H1 (cell line): ENCODE measurements around the gene ANXA8. TPM values are rescaled to one million over a fixed set of nuclear protein-coding genes. Genes with fewer than 3 reads are reported as not detected.

Source experiments
- CTCF ChIA-PET: fragments of 300-600 bp; sonication (Branson Sonifier 250); formaldehyde crosslinking; loops from one replicate; lab custom pipeline; 2021; ENCODE audit not compliant: partially characterized antibody; lab: Charles Lee
- POLR2A ChIA-PET: fragments of 300-600 bp; sonication (Branson Sonifier 250); formaldehyde crosslinking; loops from one replicate; lab custom pipeline; 2021; ENCODE audit warnings: inconsistent platforms; ENCODE audit not compliant: partially characterized antibody; lab: Charles Lee
- DNase-seq, 2 experiments: peaks; one replicate each; pipeline versions ENCODE4 v3.0.0 to v3.0.0-alpha.2; 2010 to 2022; ENCODE audit warnings: low spot score in 2 of 2, low read depth in 1 of 2, mixed read lengths in 1 of 2
- FAIRE-seq: peaks from 2 replicates; lab custom pipeline; 2011; peaks lifted over from hg19 to GRCh38; lab: Jason Lieb, UNC
- H2AFZ ChIP-seq: 2 replicates; pipeline ENCODE4 v1.8.1; 2012; ENCODE audit warnings: low read length, inconsistent platforms
- H2AK5ac ChIP-seq: 2 replicates; pipeline ENCODE4 v1.6.1; 2013; ENCODE audit warnings: low read depth, low read length
- H2BK120ac ChIP-seq: replicated peaks from 2 replicates; pipeline ENCODE3; 2013; ENCODE audit warnings: low read depth, low read length, inconsistent platforms
- H2BK12ac ChIP-seq: 2 replicates; pipeline ENCODE4 v1.6.1; 2013; ENCODE audit warnings: low read depth, low read length
- H2BK15ac ChIP-seq: 2 replicates; pipeline ENCODE4 v1.6.1; 2013; ENCODE audit warnings: low read length
- H2BK20ac ChIP-seq: 2 replicates; pipeline ENCODE4 v1.6.1; 2013; ENCODE audit warnings: low read length
- H2BK5ac ChIP-seq: 2 replicates; pipeline ENCODE4 v1.6.1; 2013; ENCODE audit warnings: low read depth, low read length
- H3K14ac ChIP-seq: 2 replicates; pipeline ENCODE4 v1.6.1; 2013; ENCODE audit warnings: inconsistent platforms; ENCODE audit not compliant: insufficient read length
- H3K18ac ChIP-seq: 2 replicates; pipeline ENCODE4 v1.6.1; 2013; ENCODE audit warnings: low read length; ENCODE audit errors: extremely low read depth
- H3K23ac ChIP-seq: 2 replicates; pipeline ENCODE4 v1.6.1; 2013; ENCODE audit warnings: inconsistent platforms; ENCODE audit not compliant: insufficient read length
- H3K23me2 ChIP-seq: 2 replicates; pipeline ENCODE4 v1.6.1; 2013; ENCODE audit warnings: low read depth, low read length
- H3K27ac ChIP-seq: 2 replicates; pipeline ENCODE4 v1.6.1; 2011; ENCODE audit warnings: low read depth, low read length, inconsistent platforms
- H3K27me3 ChIP-seq, 4 experiments: replicated peaks in 1 of 4; 1 replicate in 1 of 4; 2 replicates in 3 of 4; pipeline versions ENCODE4 v1.6.1 to v1.8.1; 2011 to 2013; ENCODE audit warnings: low read length in 3 of 4, mild to moderate bottlenecking in 3 of 4, inconsistent platforms in 2 of 4, mixed read lengths in 2 of 4, moderate library complexity in 1 of 4; ENCODE audit not compliant: control insufficient read depth in 3 of 4, insufficient read depth in 3 of 4; ENCODE audit errors: extremely low read depth in 1 of 4
- H3K36me3 ChIP-seq, 4 experiments: 2 replicates each; pipeline versions ENCODE4 v1.6.1 to v1.8.1; 2011 to 2013; ENCODE audit warnings: mild to moderate bottlenecking in 4 of 4, low read length in 3 of 4, moderate library complexity in 2 of 4, control low read depth in 1 of 4, inconsistent platforms in 1 of 4; ENCODE audit not compliant: insufficient read depth in 4 of 4, control insufficient read depth in 2 of 4
- H3K4ac ChIP-seq: replicated peaks from 2 replicates; pipeline ENCODE3; 2013; ENCODE audit warnings: low read length, low read depth, mixed read lengths, inconsistent platforms; ENCODE audit not compliant: insufficient read length
- H3K4me1 ChIP-seq, 4 experiments: replicated peaks in 1 of 4; 1 replicate in 1 of 4; 2 replicates in 3 of 4; pipeline versions ENCODE4 v1.6.1 to v1.8.1; 2011 to 2013; ENCODE audit warnings: low read length in 3 of 4, inconsistent platforms in 2 of 4, mixed read lengths in 1 of 4; ENCODE audit not compliant: insufficient read depth in 4 of 4, control insufficient read depth in 3 of 4
- H3K4me2 ChIP-seq, 2 experiments: 2 replicates each; pipeline versions ENCODE4 v1.6.1 to v1.8.1; 2011 to 2013; ENCODE audit warnings: low read depth in 2 of 2, low read length in 2 of 2, control low read depth in 1 of 2, inconsistent platforms in 1 of 2, mild to moderate bottlenecking in 1 of 2; ENCODE audit not compliant: insufficient read depth in 1 of 2
- H3K4me3 ChIP-seq, 4 experiments: fragments of 200-600, 300-600 bp in 1 of 4; sonication (generic), shearing (Covaris generic), sonication (Bioruptor Twin) in 1 of 4; 2 replicates each; pipeline versions ENCODE4 v1.5.1 to v1.8.1; 2011 to 2016; ENCODE audit warnings: low read length in 4 of 4, low read depth in 3 of 4, control low read depth in 2 of 4, inconsistent platforms in 2 of 4, mild to moderate bottlenecking in 2 of 4, mixed read lengths in 1 of 4, moderate library complexity in 1 of 4; ENCODE audit not compliant: insufficient read depth in 2 of 4; ENCODE audit errors: extremely low read depth in 1 of 4
- H3K56ac ChIP-seq: replicated peaks from 2 replicates; pipeline ENCODE3; 2013; ENCODE audit warnings: low read depth, mild to moderate bottlenecking, mixed read lengths, low read length, inconsistent platforms; ENCODE audit not compliant: insufficient read length
- H3K79me1 ChIP-seq: 2 replicates; pipeline ENCODE4 v1.6.1; 2013; ENCODE audit warnings: low read depth, low read length, control low read depth
- H3K79me2 ChIP-seq, 2 experiments: 2 replicates each; pipeline versions ENCODE4 v1.6.1 to v1.8.1; 2012 to 2013; ENCODE audit warnings: low read length in 2 of 2, mild to moderate bottlenecking in 2 of 2, inconsistent platforms in 1 of 2; ENCODE audit not compliant: insufficient read depth in 2 of 2, control insufficient read depth in 1 of 2
- H3K9ac ChIP-seq, 4 experiments: replicated peaks in 1 of 4; 1 replicate in 1 of 4; 2 replicates in 3 of 4; pipeline versions ENCODE4 v1.6.1 to v1.8.1; 2011 to 2013; ENCODE audit warnings: low read depth in 3 of 4, low read length in 3 of 4, control low read depth in 2 of 4, mild to moderate bottlenecking in 2 of 4, moderate library complexity in 2 of 4, inconsistent platforms in 1 of 4; ENCODE audit errors: extremely low read depth in 1 of 4
- H3K9me3 ChIP-seq, 2 experiments: 2 replicates each; pipeline versions ENCODE4 v1.6.1 to v1.8.1; 2012 to 2013; ENCODE audit warnings: mild to moderate bottlenecking in 2 of 2, moderate library complexity in 2 of 2, control low read depth in 1 of 2, inconsistent platforms in 1 of 2, low read depth in 1 of 2, low read length in 1 of 2, mixed read lengths in 1 of 2; ENCODE audit not compliant: insufficient read depth in 2 of 2
- H4K20me1 ChIP-seq, 2 experiments: replicated peaks in 1 of 2; 2 replicates each; pipeline versions ENCODE3 to v1.8.1; 2011 to 2013; ENCODE audit warnings: inconsistent platforms in 2 of 2, low read length in 2 of 2, mild to moderate bottlenecking in 1 of 2; ENCODE audit not compliant: insufficient read depth in 2 of 2, control insufficient read depth in 1 of 2
- H4K5ac ChIP-seq: 2 replicates; pipeline ENCODE4 v1.6.1; 2013; ENCODE audit warnings: low read length, low read depth, mixed read lengths, inconsistent platforms; ENCODE audit not compliant: insufficient read length
- H4K8ac ChIP-seq: 2 replicates; pipeline ENCODE4 v1.8.0; 2013; ENCODE audit warnings: mild to moderate bottlenecking, moderate library complexity, low read length, inconsistent platforms; ENCODE audit not compliant: insufficient read depth; ENCODE audit errors: extremely low read depth
- H4K91ac ChIP-seq: replicated peaks from 2 replicates; pipeline ENCODE3; 2013; ENCODE audit warnings: low read length, mixed read lengths, inconsistent platforms; ENCODE audit not compliant: insufficient read length
- CHD1 ChIP-seq: IDR thresholded peaks from 2 replicates; pipeline ENCODE4 v1.6.1; 2012; ENCODE audit warnings: low read depth, low read length, improper control_type of control experiment
- CREB1 ChIP-seq: IDR thresholded peaks from 2 replicates; pipeline ENCODE4 v1.6.1; 2012; ENCODE audit warnings: inconsistent platforms
- EP300 ChIP-seq, 2 experiments: IDR thresholded peaks; 1 replicate in 1 of 2; 2 replicates in 1 of 2; pipeline ENCODE4 v1.6.1; 2011 to 2012; ENCODE audit warnings: low read depth in 2 of 2, low read length in 2 of 2, mild to moderate bottlenecking in 2 of 2, borderline replicate concordance in 1 of 2, inconsistent platforms in 1 of 2, moderate library complexity in 1 of 2
- JUND ChIP-seq: IDR thresholded peaks from 2 replicates; pipeline ENCODE4 v1.6.1; 2011; ENCODE audit warnings: mild to moderate bottlenecking, improper control_type of control experiment, low read length
- KDM1A ChIP-seq: fragments of 200-600, 300-600 bp; sonication (generic); IDR thresholded peaks from 2 replicates; pipeline ENCODE4 v1.7.1; 2016; ENCODE audit warnings: mild to moderate bottlenecking, low read length, borderline replicate concordance
- NANOG ChIP-seq: IDR thresholded peaks from 2 replicates; pipeline ENCODE4 v1.6.1; 2011; ENCODE audit warnings: low read length, low read depth, mild to moderate bottlenecking, inconsistent platforms; ENCODE audit not compliant: insufficient read depth, poor library complexity, severe bottlenecking
- POLR2A ChIP-seq, 2 experiments: IDR thresholded peaks; 1 replicate in 1 of 2; 2 replicates in 1 of 2; pipeline ENCODE4 v1.6.1; 2011; ENCODE audit warnings: low read depth in 2 of 2, low read length in 2 of 2, mild to moderate bottlenecking in 2 of 2; ENCODE audit errors: control extremely low read depth in 1 of 2
- POU5F1 ChIP-seq: IDR thresholded peaks from 2 replicates; pipeline ENCODE4 v1.6.1; 2011; ENCODE audit warnings: low read depth, mild to moderate bottlenecking, low read length, moderate library complexity
- RAD21 ChIP-seq, 2 experiments: IDR thresholded peaks in 1 of 2; conservative IDR thresholded peaks in 1 of 2; 2 replicates each; pipeline ENCODE4 v1.6.1; 2011; ENCODE audit warnings: low read depth in 2 of 2, low read length in 2 of 2, improper control_type of control experiment in 1 of 2, inconsistent platforms in 1 of 2, mild to moderate bottlenecking in 1 of 2, moderate library complexity in 1 of 2
- RBBP5 ChIP-seq: IDR thresholded peaks from 2 replicates; pipeline ENCODE4 v1.7.1; 2012; ENCODE audit warnings: low read depth, mild to moderate bottlenecking, inconsistent platforms, low read length, moderate library complexity, borderline replicate concordance
- TBP ChIP-seq: IDR thresholded peaks from 2 replicates; pipeline ENCODE4 v1.6.1; 2011; ENCODE audit warnings: low read depth, low read length, improper control_type of control experiment
- TCF12 ChIP-seq: IDR thresholded peaks from 2 replicates; pipeline ENCODE4 v1.6.1; 2011; ENCODE audit warnings: low read depth, mild to moderate bottlenecking, low read length
- WGBS, 2 experiments: shearing (Covaris generic) in 1 of 2; methylation state at CpG; one replicate each; pipeline versions ENCODE4 v1.1.6 to v1.1.7; 2013 to 2015; ENCODE audit warnings: low lambda C conversion rate in 2 of 2, mixed read lengths in 2 of 2, inconsistent platforms in 1 of 2, low coverage in 1 of 2, missing lambda C conversion rate in 1 of 2; ENCODE audit not compliant: insufficient replicate concordance in 2 of 2, insufficient coverage in 1 of 2, insufficient read length in 1 of 2; ENCODE audit errors: extremely low coverage in 1 of 2, missing lambda C conversion rate in 1 of 2; 5-methylcytosine and 5-hydroxymethylcytosine counted together
- polyA plus RNA-seq, 7 experiments: library from polyadenylated mRNA; depleted of rRNA in 3 of 7; stranded (reverse) in 5 of 7; unstranded in 2 of 7; fragments of >200 nt in 5 of 7; fragments of 200-250 nt in 2 of 7; gene quantifications; 1 replicate in 5 of 7; 2 replicates in 1 of 7; 4 replicates in 1 of 7; pipeline versions ENCODE4 v1.2.1 to v1.2.3, GENCODE V29; 2011 to 2013; ENCODE audit warnings: missing spikeins in 2 of 7, mixed read lengths in 2 of 7
- total RNA-seq: library from RNA; stranded (reverse); fragmentation: NEBNext Ultra II Directional; extraction: Animal tissue kit (Norgen Biotek cat#: 25700); gene quantifications from 2 replicates; pipeline ENCODE4 v1.2.1, GENCODE V29; 2021

Gene ANXA8
- total and polyA plus RNA-seq, 2 of the 8 experiments (the other 6 are each of a cell fraction or from before 2014, with no cell fraction given) = 0.15 TPM; not detected in 1

DNA sequence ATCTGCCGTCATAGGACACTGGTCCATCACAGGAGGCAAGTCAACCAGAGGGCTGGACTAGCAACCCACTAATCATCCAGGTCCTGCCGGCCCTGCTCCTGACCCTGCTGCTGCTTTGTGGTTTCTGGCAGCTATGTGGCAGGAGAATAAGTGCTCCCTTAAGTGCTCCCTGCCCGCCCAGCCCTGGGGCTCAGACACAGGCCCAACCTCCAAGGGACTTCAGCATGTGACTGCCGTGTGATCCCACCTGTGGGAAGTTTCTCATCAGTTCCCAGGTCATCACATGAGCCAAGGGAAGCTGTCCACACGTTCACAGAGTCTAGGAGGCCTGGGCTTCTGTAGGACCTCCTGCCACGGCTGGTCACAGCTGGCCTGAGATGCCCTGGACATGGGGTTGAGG lies 65.6 kb downstream of the ANXA8 start:
- Histone ChIP-seq H2BK15ac (no peak overlapping the region), H3K79me2 (no peaks in the 10 kb centered on the region), H3K23me2 (peaks cover 7% of the 10 kb centered on the region; the same call in 1 of the 2 replicates), H3K9me3 (no peaks in the 10 kb centered on the region), H2BK5ac (no peak overlapping the region), H2AK5ac (0 out of 2 replicates have a peak overlapping the region, but pooled peaks have one; percentile 13), H2BK12ac (no peak overlapping the region), H3K4me2 (no peak overlapping the region), H3K27ac (no peak overlapping the region), H4K8ac (no peak overlapping the region), H3K9ac (no peak overlapping the region), H2BK120ac (no peak overlapping the region), H3K4me3 (no peak overlapping the region), H3K18ac (no peak overlapping the region), H3K14ac (no peak overlapping the region), H3K79me1 (no peaks in the 10 kb centered on the region), H3K56ac (no peak overlapping the region), H4K5ac (no peak overlapping the region), H2AFZ (no peak overlapping the region), H3K23ac (no peak overlapping the region), H4K20me1 (no peaks in the 10 kb centered on the region), H3K27me3 (no peaks in the 10 kb centered on the region), H2BK20ac (no peak overlapping the region), H3K4ac (no peak overlapping the region), H3K36me3 (no peaks in the 10 kb centered on the region), H3K4me1 (peaks cover 0 to 10% (median 6%) of the 10 kb centered on the region in 4 experiments; a peak in 6 of 7 replicates), H4K91ac (no peak overlapping the region)
- 86% methylated on average over 5 of the region's 6 CpGs; no CpG with 5 or more reads in 1 of the 2 experiments for WGBS, 2 experiments
- no peak for TF ChIP-seq EP300 (IDR thresholded peaks at IDR 0.05; ENCODE audit: borderline replicate concordance in 1 of 2, low read depth in 2 of 2, low read length in 2 of 2)
- TF ChIP-seq JUND = no peak
- no peak for TF ChIP-seq CREB1
- no peak for TF ChIP-seq POU5F1
- no peak for TF ChIP-seq TBP
- no peak for TF ChIP-seq RAD21 (IDR thresholded peaks at IDR 0.05 in 1 of 2, conservative IDR thresholded peaks at IDR 0.05 in 1 of 2; ENCODE audit: low read depth in 2 of 2, low read length in 2 of 2)
- TF ChIP-seq NANOG = no peak
- TF ChIP-seq RBBP5 = no peak
- no peak for TF ChIP-seq CHD1
- no peak for TF ChIP-seq POLR2A (IDR thresholded peaks at IDR 0.05; ENCODE audit: control extremely low read depth in 1 of 2, low read depth in 2 of 2, low read length in 2 of 2)
- no peak for TF ChIP-seq TCF12
- no peak for TF ChIP-seq KDM1A
- ChIA-PET CTCF (interaction anchor here (1.0 to 1.6 kb wide), 2 partner anchors 9 to 14 kb away, joined by 3 to 6 read pairs; no protein-coding TSS in a partner anchor), POLR2A (no interaction called here)
- DNase-seq (no peak), FAIRE-seq (no peak)
